Neutrophil (primary cell): Measurements from ENCODE around the gene USP48.

Experiments used
- H3K27ac ChIP-seq: fragments of 200-600 bp; sonication (generic); 2 replicates; pipeline ENCODE4 v1.5.1; 2016; ENCODE audit warnings: mild to moderate bottlenecking, moderate library complexity
- H3K27me3 ChIP-seq: fragments of 200-600 bp; sonication (generic); 2 replicates; pipeline ENCODE4 v1.6.0; 2016; ENCODE audit warnings: mild to moderate bottlenecking
- H3K36me3 ChIP-seq: fragments of 200-600 bp; sonication (generic); 2 replicates; pipeline ENCODE4 v1.5.1; 2017
- H3K4me1 ChIP-seq, 2 experiments: fragments of 200-600 bp in 1 of 2; sonication (generic) in 1 of 2; 1 replicate in 1 of 2; 2 replicates in 1 of 2; pipeline versions ENCODE4 v1.5.1 to v1.6.1; 2013 to 2016; ENCODE audit warnings: low read depth in 1 of 2, low read length in 1 of 2, mild to moderate bottlenecking in 1 of 2, moderate library complexity in 1 of 2; ENCODE audit not compliant: control insufficient read depth in 1 of 2, insufficient read depth in 1 of 2
- H3K4me3 ChIP-seq, 2 experiments: fragments of 200-600 bp in 1 of 2; sonication (generic) in 1 of 2; 1 replicate in 1 of 2; 2 replicates in 1 of 2; pipeline ENCODE4 v1.5.1; 2013 to 2016; ENCODE audit warnings: low read depth in 1 of 2, low read length in 1 of 2, mild to moderate bottlenecking in 1 of 2, moderate library complexity in 1 of 2
- H3K9me3 ChIP-seq: fragments of 200-600 bp; sonication (generic); 2 replicates; pipeline ENCODE4 v1.5.1; 2016
- CTCF ChIP-seq: fragments of 200-600 bp; sonication (generic); IDR thresholded peaks from 2 replicates; pipeline ENCODE4 v1.5.1; 2016; ENCODE audit warnings: antibody characterized with exemption

USP48 gene

GRCh38 chr1:21650400-21650799 is 132.5 kb downstream of the USP48 start:
- Histone ChIP-seq H3K4me1 (peaks cover 4 to 10% of the 10 kb centered on the region in 2 experiments), H3K4me3 (no peak overlapping the region), H3K36me3 (no peaks in the 10 kb centered on the region), H3K9me3 (no peaks in the 10 kb centered on the region), H3K27me3 (peaks cover 90% of the 10 kb centered on the region), H3K27ac (no peak overlapping the region)
- no peak for TF ChIP-seq CTCF

GRCh38 chr1:21649315-21649714 is 133.6 kb downstream of the USP48 start:
- Histone ChIP-seq H3K27me3 (peaks cover 86% of the 10 kb centered on the region), H3K4me3 (no peak overlapping the region), H3K9me3 (no peaks in the 10 kb centered on the region), H3K4me1 (peaks cover 4 to 10% of the 10 kb centered on the region in 2 experiments), H3K27ac (no peak overlapping the region), H3K36me3 (no peaks in the 10 kb centered on the region)
- no peak for TF ChIP-seq CTCF

GRCh38 chr1:21648791-21649190 is 134.2 kb downstream of the USP48 start:
- H3K27me3 ChIP-seq = peaks cover 86% of the 10 kb centered on the region

GRCh38 chr1:21648352-21648730 is 134.6 kb downstream of the USP48 start:
- no peak for TF ChIP-seq CTCF
- no peak overlapping the region for H3K27ac ChIP-seq
- H3K4me3 ChIP-seq = no peak overlapping the region
- no peaks in the 10 kb centered on the region for H3K36me3 ChIP-seq
- H3K4me1 ChIP-seq = peaks cover 4 to 8% of the 10 kb centered on the region in 2 experiments
- no peaks in the 10 kb centered on the region for H3K9me3 ChIP-seq
- H3K27me3 ChIP-seq = peaks cover 84% of the 10 kb centered on the region

More at GRCh38 chr1:21648791-21649190, 134.2 kb downstream of the USP48 start:
- Histone ChIP-seq H3K4me3 (no peak overlapping the region), H3K36me3 (no peaks in the 10 kb centered on the region), H3K9me3 (no peaks in the 10 kb centered on the region), H3K4me1 (peaks cover 4 to 10% of the 10 kb centered on the region in 2 experiments), H3K27ac (no peak overlapping the region)
- no peak for TF ChIP-seq CTCF

- Histone ChIP-seq H3K27me3 (peaks cover 77% of the 10 kb centered on the region), H3K4me1 (peaks cover 4% of the 10 kb centered on the region in 2 experiments), H3K36me3 (no peaks in the 10 kb centered on the region), H3K27ac (no peak overlapping the region), H3K9me3 (no peaks in the 10 kb centered on the region), H3K4me3 (no peak overlapping the region)
- TF ChIP-seq CTCF = no peak
Measured at GRCh38 chr1:21647431-21648351, 135.3 kb downstream of the USP48 start.
